ENCODE data around the gene GPR62.
A peak's percentile ranks its signal among the peaks of the same experiment; 100 is the strongest.
"Not testable (repeated sequence)": the region's sequence is repeated elsewhere in the genome, so short reads cannot be mapped to it uniquely, and the experiment has no call there.

GPR62 gene

GRCh38 chr3:51992017-51992682, 37.0 kb downstream of the GPR62 start:
- DNase-seq, result no peak

GRCh38 chr3:51993657-51994056, 38.5 kb downstream of the GPR62 start:
- DNase-seq, result not testable (repeated sequence)

DNA sequence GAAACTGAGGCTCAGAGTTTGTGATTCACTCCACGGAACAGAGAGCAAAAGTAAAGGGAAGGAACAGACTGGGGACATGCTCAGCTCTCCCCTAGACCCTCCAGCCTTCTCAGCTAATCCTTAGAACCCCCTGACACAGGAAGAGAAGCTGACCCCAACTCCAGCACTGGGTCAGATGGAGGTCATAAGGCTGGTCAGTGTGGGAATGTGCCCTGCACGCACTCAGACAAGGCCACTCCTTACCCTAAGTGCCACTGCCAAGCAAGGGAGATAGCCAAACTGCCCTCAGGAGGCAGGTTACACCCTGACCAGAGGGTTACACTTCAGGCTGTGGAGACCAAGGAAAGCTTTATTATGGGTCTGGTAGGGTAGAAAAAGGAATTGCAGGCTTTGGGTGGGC, 39.3 kb downstream of the GPR62 start:
- no peak for DNase-seq

GRCh38 chr3:51995346-51996163, 40.4 kb downstream of the GPR62 start, which contains the start of gene RPL29:
TSS of gene RPL29 (minus strand) at chr3:51995895. CDS start at chr3:51995461, 434 bp downstream.
- peak; percentile 88 for DNase-seq

DNA sequence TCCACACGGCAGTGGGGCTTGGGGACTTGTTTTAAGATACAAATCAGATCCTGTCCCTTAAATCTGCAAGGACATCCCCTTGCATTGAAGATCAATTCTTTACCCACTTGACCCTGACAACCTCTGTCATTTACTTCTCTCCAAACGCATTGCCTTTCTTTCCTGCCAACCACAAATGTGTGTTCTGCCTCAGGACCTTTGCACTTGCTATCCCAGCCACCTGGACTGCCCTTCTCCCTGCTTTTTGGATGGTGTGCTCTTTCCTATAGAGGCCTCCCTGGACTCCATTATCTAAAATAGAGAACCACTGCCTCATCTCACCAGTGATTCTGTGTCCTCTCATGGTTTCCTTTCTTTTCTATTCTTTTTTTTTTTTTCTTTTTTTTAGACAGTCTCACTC, 42.0 kb downstream of the GPR62 start:
- DNase-seq, result no peak

DNA sequence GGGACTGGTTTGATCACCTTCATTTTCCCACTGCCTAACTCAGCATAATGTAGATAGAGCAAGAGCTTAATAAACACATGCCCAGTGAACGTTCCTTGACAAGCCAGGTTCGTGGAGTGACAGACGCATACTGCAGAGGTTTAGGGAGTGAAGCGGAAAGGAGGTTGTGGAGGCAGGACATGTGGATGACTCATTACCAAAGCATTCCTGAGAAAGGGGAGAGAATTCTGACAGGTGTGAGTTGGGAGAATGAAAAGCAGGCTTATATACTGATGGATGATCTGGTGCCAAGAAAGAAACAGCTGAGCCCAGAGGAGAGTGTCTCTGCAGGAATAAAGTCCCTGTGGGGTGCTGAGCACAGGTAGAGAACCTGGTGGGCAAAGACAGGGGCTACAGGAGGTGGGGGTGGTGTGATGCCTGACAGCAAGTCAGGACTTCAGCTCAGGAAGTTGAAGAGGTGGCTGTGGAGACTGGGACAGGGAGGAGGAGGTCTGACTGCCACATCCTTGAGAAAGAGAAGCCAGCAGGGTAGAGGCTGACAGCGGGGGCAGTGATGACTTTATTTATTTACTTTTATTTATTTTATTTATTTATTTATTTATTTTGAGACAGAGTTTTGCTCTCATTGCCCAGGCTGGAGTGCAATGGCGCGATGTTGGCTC, 42.9 kb downstream of the GPR62 start:
- no peak for DNase-seq

- no peak for DNase-seq
These were observed 43.6 kb downstream of the GPR62 start for GRCh38 chr3:51998774-51999173.

DNA sequence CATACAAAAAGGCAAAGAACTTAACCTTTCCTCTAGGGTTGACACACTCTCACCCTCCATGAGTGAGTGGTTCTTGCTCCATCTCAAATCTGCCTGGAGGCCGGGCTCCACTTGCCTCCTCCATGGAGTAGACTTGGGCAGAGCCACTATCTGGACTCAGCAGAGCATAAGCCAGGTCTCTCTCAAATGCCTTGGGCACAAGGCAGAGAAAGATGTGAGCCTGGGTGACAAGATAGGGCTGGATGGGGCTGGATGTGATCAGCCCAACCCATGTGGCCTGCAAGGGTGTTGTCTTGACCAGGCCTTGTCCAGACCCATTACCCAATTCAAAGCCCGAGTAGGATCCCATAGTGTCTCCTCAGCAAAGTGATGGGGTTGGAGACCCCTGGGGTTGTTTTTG, 44.7 kb downstream of the GPR62 start:
- no peak for DNase-seq

DNA sequence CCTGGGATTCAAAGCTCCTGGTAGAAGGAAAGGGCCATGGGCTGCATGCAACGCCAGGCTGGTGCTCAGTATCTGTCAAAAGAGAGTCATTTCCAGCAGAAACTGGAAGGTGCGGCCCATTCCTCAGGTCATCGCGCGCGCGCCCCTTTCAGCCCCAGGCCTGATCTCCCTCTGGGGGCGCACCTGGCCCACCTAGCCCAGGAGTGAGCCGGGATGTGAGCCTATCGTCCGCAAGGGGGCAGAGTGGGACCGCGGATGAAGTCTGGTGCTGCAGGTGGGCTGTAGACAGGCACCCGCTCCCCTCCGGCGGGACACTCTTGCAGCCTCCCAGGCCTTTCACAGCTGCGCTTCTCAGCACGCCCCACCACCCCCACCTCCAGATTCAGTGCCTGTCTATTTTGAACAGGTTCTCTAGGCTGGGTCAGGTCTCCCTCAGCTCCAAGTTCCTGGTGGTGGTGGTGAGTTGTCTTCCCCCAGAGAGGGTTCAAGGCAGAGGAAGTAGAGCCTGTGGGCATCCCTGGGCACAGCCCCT, 46.3 kb downstream of the GPR62 start:
- peak; percentile 82 for DNase-seq

GRCh38 chr3:52002748-52003147, 47.6 kb downstream of the GPR62 start:
- DNase-seq, result no peak

GRCh38 chr3:52004163-52004787, 49.1 kb downstream of the GPR62 start:
- peak; percentile 62 for DNase-seq

DNA sequence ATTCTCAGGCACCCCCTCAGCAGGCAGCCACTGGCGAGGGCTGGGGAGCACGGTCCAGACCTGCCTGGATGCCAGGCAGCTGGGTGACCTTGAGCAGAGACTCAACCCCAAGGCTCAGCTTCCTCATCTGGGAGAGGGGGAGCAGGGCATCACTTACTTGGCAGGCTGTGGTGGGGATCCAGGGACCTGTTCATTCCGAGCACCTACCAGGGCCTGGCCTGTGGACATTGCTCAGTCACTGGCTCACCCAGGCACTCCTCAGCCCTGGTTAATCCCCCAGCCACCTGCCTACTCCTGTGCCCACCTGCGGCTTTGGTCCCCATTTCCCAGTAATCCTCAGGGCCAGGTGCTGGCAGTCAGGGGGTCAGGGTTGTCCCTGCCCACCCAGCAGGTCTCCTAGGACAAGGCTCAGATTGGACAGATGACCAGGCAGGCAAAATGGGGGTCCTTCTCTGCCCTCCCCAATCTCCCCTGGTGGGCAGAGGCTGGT, 49.8 kb downstream of the GPR62 start:
- DNase-seq, result no peak

DNA sequence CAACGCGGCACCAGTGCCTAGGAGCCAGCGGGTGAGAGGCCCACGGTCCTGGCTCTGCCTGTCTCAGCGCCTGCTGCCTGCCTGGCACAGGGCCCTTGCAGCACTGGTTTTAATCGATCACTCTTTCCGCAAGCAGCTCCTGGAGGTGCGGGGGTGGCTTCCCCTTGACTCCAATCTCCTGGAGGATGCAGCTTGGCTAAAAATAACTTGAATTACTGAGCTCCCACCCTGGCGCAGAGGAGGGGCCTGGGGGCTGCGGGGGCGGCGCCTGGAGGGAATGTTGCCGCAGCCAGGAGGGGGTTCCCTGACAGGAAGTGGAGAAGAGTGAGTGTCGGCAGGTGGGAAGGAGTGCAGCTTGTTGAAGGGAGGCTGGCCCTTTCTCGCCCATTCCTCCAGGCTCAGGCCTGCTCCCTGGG, 50.4 kb downstream of the GPR62 start:
- peak; percentile 60 for DNase-seq

GRCh38 chr3:52006017-52006819, 51.0 kb downstream of the GPR62 start:
- no peak for DNase-seq

DNA sequence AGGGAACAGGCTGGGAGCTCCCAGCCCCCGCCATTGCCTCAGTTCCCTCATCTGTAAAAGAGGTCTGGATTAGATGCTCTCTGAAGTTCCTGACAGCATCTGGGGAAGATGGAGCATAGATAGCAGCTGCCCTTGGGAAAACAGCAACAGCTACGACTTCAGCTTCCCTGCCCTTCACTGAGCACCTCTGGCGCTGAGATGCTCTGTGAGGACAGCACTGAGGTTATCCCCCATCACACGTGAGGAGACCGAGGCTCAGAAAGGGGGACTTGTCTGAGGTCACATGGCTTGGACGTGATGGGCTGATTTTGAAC, 51.6 kb downstream of the GPR62 start:
- DNase-seq, result no peak

Measured in right kidney (tissue), 1 donor.